B cell (primary cell): ENCODE data around the gene PRSS56. TPM values are rescaled to one million over a fixed set of nuclear protein-coding genes. Genes with fewer than 3 reads are reported as not detected.

Experiments
- ATAC-seq: fragments of 200-7000 bp; cut with Tn5 transposase; one replicate; pipeline ENCODE4 v1.10.0; 2021; ENCODE audit warnings: low read depth, mild to moderate bottlenecking, moderate number of reproducible peaks, moderate library complexity
- CTCF ChIA-PET: fragments of 350-600 bp; sonication (Branson Sonifier 250); formaldehyde crosslinking; loops from one replicate; lab custom pipeline; 2021; ENCODE audit warnings: antibody characterized with exemption, inconsistent platforms; lab: Charles Lee
- POLR2A ChIA-PET: fragments of 350-600 bp; sonication (Branson Sonifier 250); formaldehyde crosslinking; loops from one replicate; lab custom pipeline; 2021; ENCODE audit warnings: antibody characterized with exemption; lab: Charles Lee
- DNase-seq: peaks from one replicate; pipeline ENCODE4 v3.0.0; 2013
- H2AFZ ChIP-seq: 2 replicates; pipeline ENCODE4 v1.6.1; 2012; ENCODE audit warnings: mild to moderate bottlenecking, low read depth, low read length; ENCODE audit not compliant: insufficient read depth, poor library complexity, severe bottlenecking
- H3K27ac ChIP-seq, 2 donors: 1 replicate in 1 of 2; 2 replicates in 1 of 2; pipeline ENCODE4 v1.5.1; 2012 to 2013; ENCODE audit warnings: low read length in 2 of 2, mild to moderate bottlenecking in 2 of 2, moderate library complexity in 1 of 2
- H3K27me3 ChIP-seq, 4 experiments: fragments of 200-600 bp in 1 of 4; sonication (generic) in 1 of 4; replicated peaks in 1 of 4; 1 replicate in 2 of 4; 2 replicates in 2 of 4; pipeline versions ENCODE4 v1.6.1 to v1.7.0; 2013 to 2016; ENCODE audit warnings: low read length in 3 of 4, mild to moderate bottlenecking in 2 of 4, mixed read lengths in 1 of 4, moderate library complexity in 1 of 4; ENCODE audit not compliant: insufficient read depth in 4 of 4, control insufficient read depth in 3 of 4; ENCODE audit errors: control extremely low read depth in 1 of 4
- H3K36me3 ChIP-seq, 2 experiments: replicated peaks in 1 of 2; 1 replicate in 1 of 2; 2 replicates in 1 of 2; pipeline versions ENCODE4 v1.6.1 to v1.7.1; 2013; ENCODE audit warnings: low read length in 1 of 2; ENCODE audit not compliant: insufficient read depth in 2 of 2, control insufficient read depth in 1 of 2; ENCODE audit errors: control extremely low read depth in 1 of 2, extremely low read depth in 1 of 2
- H3K4me1 ChIP-seq, 2 donors: fragments of 200-600 bp in 1 of 2; sonication (generic) in 1 of 2; 1 replicate in 1 of 2; 2 replicates in 1 of 2; pipeline versions ENCODE4 v1.5.1 to v1.6.1; 2013 to 2017; ENCODE audit warnings: low read length in 2 of 2; ENCODE audit not compliant: control insufficient read depth in 2 of 2, insufficient read depth in 2 of 2
- H3K4me2 ChIP-seq: replicated peaks from 2 replicates; pipeline ENCODE3; 2012; ENCODE audit warnings: mild to moderate bottlenecking, low read depth, low read length; ENCODE audit not compliant: poor library complexity, severe bottlenecking
- H3K4me3 ChIP-seq, 5 experiments: fragments of 200-600 bp in 1 of 5; sonication (generic) in 1 of 5; 1 replicate in 3 of 5; 2 replicates in 2 of 5; pipeline versions ENCODE4 v1.5.1 to v1.7.0; 2011 to 2016; ENCODE audit warnings: low read length in 4 of 5, mild to moderate bottlenecking in 4 of 5, low read depth in 2 of 5, control low read depth in 1 of 5, moderate library complexity in 1 of 5; ENCODE audit not compliant: insufficient read depth in 1 of 5; ENCODE audit errors: control extremely low read depth in 1 of 5, extremely low read depth in 1 of 5
- H3K79me2 ChIP-seq: fragments of 200-600 bp; sonication (generic); one replicate; pipeline ENCODE4 v1.6.0; 2016; ENCODE audit warnings: low read length; ENCODE audit not compliant: control insufficient read depth, insufficient read depth
- H3K9ac ChIP-seq: fragments of 200-600 bp; sonication (generic); 2 replicates; pipeline ENCODE4 v1.6.1; 2017; ENCODE audit warnings: mild to moderate bottlenecking, low read length, moderate library complexity
- H3K9me3 ChIP-seq, 3 donors: one replicate each; pipeline versions ENCODE4 v1.6.1 to v1.7.1; 2013; ENCODE audit warnings: low read length in 2 of 3; ENCODE audit not compliant: control insufficient read depth in 2 of 3, insufficient read depth in 1 of 3; ENCODE audit errors: control extremely low read depth in 1 of 3
- H4K20me1 ChIP-seq: 2 replicates; pipeline ENCODE4 v1.6.0; 2012; ENCODE audit warnings: mild to moderate bottlenecking, low read length; ENCODE audit not compliant: insufficient read depth, control insufficient read depth, poor library complexity, severe bottlenecking
- H3K27ac Mint-ChIP-seq: one replicate; pipeline ENCODE4 v1.8.0; 2021; ENCODE audit warnings: mixed read lengths
- H3K27me3 Mint-ChIP-seq: one replicate; pipeline ENCODE4 v1.8.0; 2021; ENCODE audit warnings: mixed read lengths
- H3K4me1 Mint-ChIP-seq: one replicate; pipeline ENCODE4 v1.8.0; 2021; ENCODE audit warnings: mixed read lengths
- H3K4me3 Mint-ChIP-seq: one replicate; pipeline ENCODE4 v1.8.0; 2021; ENCODE audit warnings: mixed read lengths
- H3K9me3 Mint-ChIP-seq: one replicate; pipeline ENCODE4 v1.8.0; 2022; ENCODE audit warnings: mixed read lengths; ENCODE audit not compliant: insufficient read depth
- CTCF ChIP-seq: fragments of 200-600 bp; IDR thresholded peaks from one replicate; pipeline ENCODE4 v1.8.0; 2022; ENCODE audit warnings: antibody characterized with exemption, mild to moderate bottlenecking
- EZH2 ChIP-seq: IDR thresholded peaks from 2 replicates; pipeline ENCODE4 v1.6.1; 2012; ENCODE audit warnings: borderline replicate concordance, low read depth, mild to moderate bottlenecking, moderate library complexity, low read length; ENCODE audit not compliant: insufficient read depth, poor library complexity, severe bottlenecking
- WGBS: methylation state at CpG from one replicate; pipeline ENCODE4 v1.1.5; 2013; ENCODE audit warnings: missing lambda C conversion rate; ENCODE audit not compliant: insufficient coverage; 5-methylcytosine and 5-hydroxymethylcytosine counted together
- intact Hi-C: fragments of 100-400 bp; cut with micrococcal nuclease; formaldehyde crosslinking; loops from one replicate; pipeline ENCODE4 v1.10.0; 2022
- polyA plus RNA-seq: library from polyadenylated mRNA; depleted of rRNA; stranded (reverse); fragments of >200 nt; gene quantifications from 2 replicates; pipeline ENCODE4 v1.2.3, GENCODE V29; 2012
- total RNA-seq, 2 donors: library from RNA; stranded (reverse); fragments of 120-200 nt in 1 of 2; gene quantifications; 1 replicate in 1 of 2; 2 replicates in 1 of 2; pipeline versions ENCODE4 v1.2.3 to v1.2.4, GENCODE V29; 2013 to 2022

PRSS56 gene
- total and polyA plus RNA-seq, 2 donors (not counting 1 experiment from before 2014, with no cell fraction given), result not detected

- Mint-ChIP-seq H3K27ac (no peak overlapping the region), H3K9me3 (no peaks in the 10 kb centered on the region), H3K4me3 (no peak overlapping the region), H3K4me1 (peaks cover 7% of the 10 kb centered on the region), H3K27me3 (peaks cover 27% of the 10 kb centered on the region)
- no peaks in the 10 kb centered on the region for H3K79me2 ChIP-seq
- H3K4me2 ChIP-seq, result no peak overlapping the region
- DNase-seq (no peak), ATAC-seq (no peak)
- no peak overlapping the region for H3K4me3 ChIP-seq
- no peaks in the 10 kb centered on the region for H4K20me1 ChIP-seq
- no peak overlapping the region for H3K27ac ChIP-seq
- H2AFZ ChIP-seq, result no peak overlapping the region
- H3K27me3 ChIP-seq, result peaks cover 0 to 24% (median under 1%) of the 10 kb centered on the region in 4 experiments
- ChIA-PET CTCF (no interaction called here), POLR2A (no interaction called here)
- peaks cover 0 to 8% of the 10 kb centered on the region in 2 donors for H3K4me1 ChIP-seq
- 80% methylated on average over 2 of the region's 3 CpGs for WGBS
- H3K36me3 ChIP-seq, result no peaks in the 10 kb centered on the region
- H3K9ac ChIP-seq, result no peak overlapping the region
- intact Hi-C loops, result no loop called here
- H3K9me3 ChIP-seq, result no peaks in the 10 kb centered on the region
- TF ChIP-seq EZH2, result no peak
- no peak for TF ChIP-seq CTCF
Measured at GRCh38 chr2:232498452-232498851, 21.7 kb upstream of the PRSS56 start.

- no peak for ATAC-seq
- H3K4me3 ChIP-seq, result no peak overlapping the region
- no peak overlapping the region for H3K4me2 ChIP-seq
- no peak overlapping the region for H3K27ac Mint-ChIP-seq
- no peak overlapping the region for H3K9ac ChIP-seq
- ChIA-PET CTCF (no interaction called here), POLR2A (no interaction called here)
- no peak overlapping the region for H2AFZ ChIP-seq
- intact Hi-C loops, result no loop called here
- no peak for DNase-seq
- no peaks in the 10 kb centered on the region for H4K20me1 ChIP-seq
- H3K27me3 ChIP-seq, result peaks cover 0 to 44% (median 7%) of the 10 kb centered on the region in 4 experiments
- H3K9me3 Mint-ChIP-seq, result no peaks in the 10 kb centered on the region
- H3K4me1 ChIP-seq, result peaks cover 3 to 11% of the 10 kb centered on the region in 2 donors
- H3K27me3 Mint-ChIP-seq, result peaks cover 39% of the 10 kb centered on the region
- TF ChIP-seq CTCF, result no peak
- TF ChIP-seq EZH2, result no peak
- no peak overlapping the region for H3K27ac ChIP-seq
- 87% methylated on average over 7 of the region's 9 CpGs for WGBS
- no peak overlapping the region for H3K4me3 Mint-ChIP-seq
- no peaks in the 10 kb centered on the region for H3K36me3 ChIP-seq
- no peaks in the 10 kb centered on the region for H3K9me3 ChIP-seq
- H3K79me2 ChIP-seq, result no peaks in the 10 kb centered on the region
- peaks cover 14% of the 10 kb centered on the region for H3K4me1 Mint-ChIP-seq
Measured at GRCh38 chr2:232501331-232501771, 18.8 kb upstream of the PRSS56 start.
